Trophoblast cell (in vitro differentiated cells and primary cell): Measurements from ENCODE around the gene MAML3.

ENCODE experiments used
- DNase-seq, 2 donors: peaks; one replicate each; pipeline ENCODE4 v3.0.0-alpha.2; 2016
- H2AFZ ChIP-seq: 2 replicates; pipeline ENCODE4 v1.6.1; 2013; ENCODE audit warnings: low read length, moderate library complexity, mild to moderate bottlenecking; ENCODE audit not compliant: insufficient read depth, poor library complexity
- H2AK5ac ChIP-seq: 2 replicates; pipeline ENCODE4 v1.6.1; 2013; ENCODE audit warnings: mild to moderate bottlenecking, low read length
- H2BK120ac ChIP-seq: 2 replicates; pipeline ENCODE4 v1.6.1; 2013; ENCODE audit warnings: low read length, mild to moderate bottlenecking, moderate library complexity; ENCODE audit not compliant: insufficient read depth, poor library complexity
- H2BK12ac ChIP-seq: 2 replicates; pipeline ENCODE4 v1.6.1; 2013; ENCODE audit warnings: mild to moderate bottlenecking, low read length, moderate library complexity
- H2BK5ac ChIP-seq: 2 replicates; pipeline ENCODE4 v1.6.1; 2013; ENCODE audit warnings: low read length, low read depth, moderate library complexity, mild to moderate bottlenecking; ENCODE audit not compliant: poor library complexity
- H3K14ac ChIP-seq: 2 replicates; pipeline ENCODE4 v1.6.1; 2013; ENCODE audit warnings: mild to moderate bottlenecking, low read length
- H3K18ac ChIP-seq: 2 replicates; pipeline ENCODE4 v1.6.1; 2013; ENCODE audit warnings: mild to moderate bottlenecking, low read length
- H3K23ac ChIP-seq: 2 replicates; pipeline ENCODE4 v1.6.1; 2013; ENCODE audit warnings: low read length
- H3K27ac ChIP-seq: 2 replicates; pipeline ENCODE4 v1.5.1; 2013; ENCODE audit warnings: low read depth, mild to moderate bottlenecking, inconsistent platforms, low read length, moderate library complexity
- H3K27me3 ChIP-seq: 2 replicates; pipeline ENCODE4 v1.6.1; 2013; ENCODE audit warnings: inconsistent platforms, mild to moderate bottlenecking, low read length, moderate library complexity; ENCODE audit not compliant: insufficient read depth
- H3K36me3 ChIP-seq, 2 experiments: 1 replicate in 1 of 2; 2 replicates in 1 of 2; pipeline ENCODE4 v1.6.1; 2013; ENCODE audit warnings: low read length in 2 of 2, mild to moderate bottlenecking in 2 of 2, moderate library complexity in 1 of 2; ENCODE audit not compliant: insufficient read depth in 2 of 2, control insufficient read depth in 1 of 2
- H3K4ac ChIP-seq: 2 replicates; pipeline ENCODE4 v1.6.1; 2013; ENCODE audit warnings: low read depth, mild to moderate bottlenecking, low read length, moderate library complexity
- H3K4me1 ChIP-seq, 2 experiments: 1 replicate in 1 of 2; 2 replicates in 1 of 2; pipeline ENCODE4 v1.6.1; 2013; ENCODE audit warnings: low read length in 2 of 2, mild to moderate bottlenecking in 2 of 2, moderate library complexity in 1 of 2; ENCODE audit not compliant: insufficient read depth in 2 of 2, control insufficient read depth in 1 of 2
- H3K4me2 ChIP-seq: 2 replicates; pipeline ENCODE4 v1.6.1; 2013; ENCODE audit warnings: inconsistent platforms, mild to moderate bottlenecking, low read length, moderate library complexity
- H3K4me3 ChIP-seq: 2 replicates; pipeline ENCODE4 v1.5.1; 2013; ENCODE audit warnings: mild to moderate bottlenecking, low read depth, low read length, inconsistent platforms
- H3K79me1 ChIP-seq: one replicate; pipeline ENCODE4 v1.6.1; 2013; ENCODE audit warnings: low read length
- H3K79me2 ChIP-seq: 2 replicates; pipeline ENCODE4 v1.6.1; 2013; ENCODE audit warnings: low read length, mild to moderate bottlenecking; ENCODE audit not compliant: control insufficient read depth, insufficient read depth, poor library complexity
- H3K9ac ChIP-seq: 2 replicates; pipeline ENCODE4 v1.6.1; 2013; ENCODE audit warnings: mild to moderate bottlenecking, low read length
- H3K9me3 ChIP-seq: 2 replicates; pipeline ENCODE4 v1.6.1; 2013; ENCODE audit warnings: low read depth, mild to moderate bottlenecking, control low read depth, inconsistent platforms, low read length; ENCODE audit not compliant: insufficient read depth
- H4K12ac ChIP-seq: 2 replicates; pipeline ENCODE4 v1.6.1; 2013; ENCODE audit warnings: low read depth, mild to moderate bottlenecking, low read length, moderate library complexity
- H4K8ac ChIP-seq: 2 replicates; pipeline ENCODE4 v1.6.1; 2013; ENCODE audit warnings: low read depth, mild to moderate bottlenecking, low read length, moderate library complexity
- H4K91ac ChIP-seq: one replicate; pipeline ENCODE4 v1.6.1; 2013; ENCODE audit warnings: low read depth, mild to moderate bottlenecking, low read length, moderate library complexity
- WGBS: extraction: QIAGEN DNeasy Blood & Tissue Kit; methylation state at CpG from one replicate; pipeline ENCODE4 v1.1.7; 2013; ENCODE audit warnings: missing lambda C conversion rate; ENCODE audit not compliant: insufficient read length, insufficient coverage; ENCODE audit errors: extremely low coverage; 5-methylcytosine and 5-hydroxymethylcytosine counted together

MAML3 gene

DNA sequence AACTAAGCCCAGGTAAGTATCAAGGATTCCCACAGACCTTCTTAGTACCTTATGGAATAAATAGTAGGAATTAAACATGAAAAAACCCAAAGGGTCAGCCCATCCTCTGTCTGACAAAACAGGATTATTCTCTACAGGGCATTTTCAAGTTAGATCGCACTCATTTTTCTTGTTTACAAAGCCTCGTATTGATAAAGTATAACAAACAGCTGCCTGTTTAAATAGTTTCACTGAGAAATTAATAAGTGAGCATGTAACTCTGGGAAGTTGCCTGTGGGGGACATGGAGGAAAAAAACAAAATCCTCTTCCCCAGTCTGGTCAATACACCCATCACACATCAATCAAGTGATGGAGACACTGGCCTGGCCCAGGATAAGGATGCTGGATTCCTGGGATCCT, 48.5 kb downstream of the MAML3 start:
- no peak overlapping the region for H3K27ac ChIP-seq
- no CpG with 5 or more reads among the region's 2 CpGs for WGBS

DNA sequence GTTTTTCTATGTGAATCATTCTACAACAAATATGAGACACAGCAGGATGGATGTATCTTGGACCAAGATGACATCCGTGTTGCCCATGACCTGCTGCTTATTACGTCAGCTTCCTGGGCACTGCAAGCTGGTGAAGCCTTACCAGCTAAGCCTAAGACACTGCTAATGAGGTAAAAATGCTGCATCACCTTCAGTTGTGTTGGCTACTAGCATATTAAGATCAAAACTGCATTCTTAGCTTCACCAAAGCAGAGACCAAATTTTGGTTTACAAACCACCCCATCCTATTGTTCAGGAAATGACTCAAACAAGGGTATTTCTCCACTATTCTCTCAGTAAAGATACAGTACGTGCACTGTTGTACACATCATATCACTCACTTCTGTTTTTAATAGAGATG, 50.3 kb downstream of the MAML3 start:
- Histone ChIP-seq H3K27ac (no peak overlapping the region), H2AK5ac (no peak overlapping the region), H3K79me2 (no peaks in the 10 kb centered on the region), H3K27me3 (no peaks in the 10 kb centered on the region), H2BK120ac (no peak overlapping the region), H3K4me3 (no peak overlapping the region), H3K36me3 (peaks cover 0 to 2% of the 10 kb centered on the region in 2 experiments), H3K79me1 (peaks cover 6% of the 10 kb centered on the region), H2BK12ac (no peak overlapping the region), H4K12ac (no peak overlapping the region), H4K91ac (no peak overlapping the region), H3K18ac (no peak overlapping the region), H3K4me2 (no peak overlapping the region), H2AFZ (no peak overlapping the region), H3K14ac (no peak overlapping the region), H3K4ac (no peak overlapping the region), H3K9ac (no peak overlapping the region), H4K8ac (no peak overlapping the region), H3K9me3 (no peaks in the 10 kb centered on the region), H2BK5ac (no peak overlapping the region), H3K23ac (no peak overlapping the region), H3K4me1 (peaks cover 11 to 14% of the 10 kb centered on the region in 2 experiments)
- no CpG with 5 or more reads among the region's 3 CpGs for WGBS
- DNase-seq: peak in 1 of 2 donors; percentile 16

More for the DNA sequence above, 48.5 kb downstream of the MAML3 start:
- Histone ChIP-seq H2BK120ac (no peak overlapping the region), H3K4me2 (no peak overlapping the region), H3K9ac (no peak overlapping the region), H3K79me1 (peaks cover 3% of the 10 kb centered on the region), H3K18ac (no peak overlapping the region), H3K4ac (no peak overlapping the region), H3K14ac (no peak overlapping the region), H4K91ac (no peak overlapping the region), H3K9me3 (no peaks in the 10 kb centered on the region), H2AK5ac (no peak overlapping the region), H3K23ac (no peak overlapping the region), H4K8ac (no peak overlapping the region), H2AFZ (no peak overlapping the region), H3K4me3 (no peak overlapping the region), H3K36me3 (peaks cover 0 to 2% of the 10 kb centered on the region in 2 experiments), H2BK12ac (no peak overlapping the region), H2BK5ac (no peak overlapping the region), H3K27me3 (no peaks in the 10 kb centered on the region), H3K79me2 (no peaks in the 10 kb centered on the region), H4K12ac (no peak overlapping the region), H3K4me1 (peaks cover 6 to 7% of the 10 kb centered on the region in 2 experiments)
- no peak for DNase-seq

DNA sequence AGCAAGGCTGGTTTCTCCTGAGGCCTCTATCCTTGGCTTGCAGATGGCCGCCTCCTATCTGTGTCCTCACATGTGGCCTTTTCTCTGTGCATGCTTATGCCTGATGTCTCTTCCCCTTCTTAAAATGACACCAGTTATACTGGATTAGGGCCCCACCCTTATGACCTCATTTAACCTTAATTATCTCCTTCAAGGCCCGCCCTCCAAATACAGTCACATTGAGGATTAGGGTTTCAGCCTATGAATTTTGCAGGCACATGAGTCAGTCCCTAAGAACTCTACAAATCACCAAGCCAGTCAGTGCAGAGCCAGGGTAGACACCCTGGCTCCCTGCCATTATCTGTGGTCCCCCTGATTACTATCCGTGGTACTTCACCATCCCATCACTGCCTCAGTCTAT, 51.6 kb downstream of the MAML3 start:
- DNase-seq: peak in 1 of 2 donors; percentile 35
- WGBS: no CpG with 5 or more reads among the region's 3 CpGs
- H3K9me3 ChIP-seq: no peaks in the 10 kb centered on the region

DNA sequence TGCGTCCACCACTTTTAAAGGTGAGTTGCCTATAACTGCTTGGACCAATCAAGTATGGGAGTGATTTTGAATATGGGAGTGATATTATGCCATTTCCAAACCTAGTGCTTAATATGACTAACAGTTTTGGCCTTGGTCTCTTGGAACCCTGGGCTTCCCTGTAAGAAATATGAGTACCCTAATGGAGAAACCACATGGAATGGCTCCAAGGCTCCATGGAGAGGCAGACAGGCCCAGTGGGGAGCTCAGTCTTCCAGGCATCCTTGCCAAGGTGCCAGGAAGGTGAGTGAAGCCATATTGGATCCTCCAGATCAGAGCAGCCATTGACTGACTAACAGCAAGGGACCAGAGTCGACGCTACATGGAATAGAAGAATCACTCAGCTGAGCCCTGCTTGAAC, 53.2 kb downstream of the MAML3 start:
- no CpG with 5 or more reads among the region's 3 CpGs for WGBS
- Histone ChIP-seq H3K36me3 (peaks cover 0 to 2% of the 10 kb centered on the region in 2 experiments), H3K4me3 (no peak overlapping the region), H3K4me2 (no peak overlapping the region), H3K79me2 (no peaks in the 10 kb centered on the region), H3K27ac (no peak overlapping the region), H3K27me3 (no peaks in the 10 kb centered on the region), H2BK5ac (no peak overlapping the region), H3K4ac (no peak overlapping the region), H2BK120ac (no peak overlapping the region), H2AK5ac (no peak overlapping the region), H2AFZ (no peak overlapping the region), H3K18ac (no peak overlapping the region), H3K14ac (no peak overlapping the region), H4K91ac (no peak overlapping the region), H4K8ac (no peak overlapping the region), H3K9ac (no peak overlapping the region), H3K4me1 (peaks cover 19 to 29% of the 10 kb centered on the region in 2 experiments), H3K9me3 (no peaks in the 10 kb centered on the region), H4K12ac (no peak overlapping the region), H2BK12ac (no peak overlapping the region), H3K79me1 (peaks cover 19% of the 10 kb centered on the region), H3K23ac (no peak overlapping the region)
- DNase-seq: no peak

More for the DNA sequence above, 51.6 kb downstream of the MAML3 start:
- Histone ChIP-seq H2BK5ac (no peak overlapping the region), H3K27ac (no peak overlapping the region), H4K8ac (no peak overlapping the region), H2AFZ (no peak overlapping the region), H3K23ac (no peak overlapping the region), H3K9ac (no peak overlapping the region), H3K4ac (no peak overlapping the region), H3K14ac (no peak overlapping the region), H3K4me3 (no peak overlapping the region), H2BK12ac (no peak overlapping the region), H4K91ac (no peak overlapping the region), H3K36me3 (peaks cover 0 to 2% of the 10 kb centered on the region in 2 experiments), H3K4me2 (no peak overlapping the region), H3K18ac (no peak overlapping the region), H3K79me1 (peaks cover 8% of the 10 kb centered on the region), H2BK120ac (no peak overlapping the region), H3K4me1 (peaks cover 16 to 17% of the 10 kb centered on the region in 2 experiments), H2AK5ac (no peak overlapping the region), H3K27me3 (no peaks in the 10 kb centered on the region), H4K12ac (no peak overlapping the region), H3K79me2 (no peaks in the 10 kb centered on the region)
